Peyer's patch (tissue), 4 donors: Measurements from ENCODE around the gene SLC20A1.

Experiments used
- POLR2A ChIP-seq, 2 donors: fragments of 450-650 bp; IDR thresholded peaks; one replicate each; pipeline ENCODE4 v1.5.1; 2017; ENCODE audit warnings: antibody characterized with exemption in 2 of 2, mild to moderate bottlenecking in 2 of 2, moderate library complexity in 2 of 2
- TF ChIP-seq, protein P1 (sequence below), 6 experiments: fragments of 450-650 bp in 4 of 6; fragments of 200-600 bp in 2 of 6; sonication (generic) in 1 of 6; IDR thresholded peaks; one replicate each; pipeline ENCODE4 v1.5.1; 2017 to 2019; ENCODE audit warnings: antibody characterized with exemption in 6 of 6, mild to moderate bottlenecking in 3 of 6, moderate library complexity in 1 of 6

DNA sequence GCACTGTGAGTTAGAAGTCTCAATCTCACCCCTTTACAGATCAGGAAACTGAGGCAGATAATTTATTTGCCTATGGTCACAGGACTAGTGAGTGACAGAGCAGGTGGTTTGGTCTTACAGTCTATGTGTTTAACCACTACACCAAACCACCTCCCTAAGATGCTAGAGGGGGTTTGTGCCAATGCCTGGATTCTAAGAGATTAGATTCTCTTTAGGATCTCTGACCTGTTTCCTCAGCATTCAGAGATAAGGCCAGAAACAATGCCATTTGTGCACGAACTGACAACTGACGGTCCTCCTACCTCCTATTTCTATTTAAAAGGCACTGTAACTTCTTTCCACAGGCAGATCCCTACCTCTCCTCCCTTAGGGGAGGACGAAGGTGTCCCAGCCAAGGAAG lies 2.3 kb upstream of the SLC20A1 start:
- TF ChIP-seq, protein P1, sequence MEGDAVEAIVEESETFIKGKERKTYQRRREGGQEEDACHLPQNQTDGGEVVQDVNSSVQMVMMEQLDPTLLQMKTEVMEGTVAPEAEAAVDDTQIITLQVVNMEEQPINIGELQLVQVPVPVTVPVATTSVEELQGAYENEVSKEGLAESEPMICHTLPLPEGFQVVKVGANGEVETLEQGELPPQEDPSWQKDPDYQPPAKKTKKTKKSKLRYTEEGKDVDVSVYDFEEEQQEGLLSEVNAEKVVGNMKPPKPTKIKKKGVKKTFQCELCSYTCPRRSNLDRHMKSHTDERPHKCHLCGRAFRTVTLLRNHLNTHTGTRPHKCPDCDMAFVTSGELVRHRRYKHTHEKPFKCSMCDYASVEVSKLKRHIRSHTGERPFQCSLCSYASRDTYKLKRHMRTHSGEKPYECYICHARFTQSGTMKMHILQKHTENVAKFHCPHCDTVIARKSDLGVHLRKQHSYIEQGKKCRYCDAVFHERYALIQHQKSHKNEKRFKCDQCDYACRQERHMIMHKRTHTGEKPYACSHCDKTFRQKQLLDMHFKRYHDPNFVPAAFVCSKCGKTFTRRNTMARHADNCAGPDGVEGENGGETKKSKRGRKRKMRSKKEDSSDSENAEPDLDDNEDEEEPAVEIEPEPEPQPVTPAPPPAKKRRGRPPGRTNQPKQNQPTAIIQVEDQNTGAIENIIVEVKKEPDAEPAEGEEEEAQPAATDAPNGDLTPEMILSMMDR (IDR thresholded peaks at IDR 0.05) = no peak
- TF ChIP-seq POLR2A (IDR thresholded peaks at IDR 0.05) = no peak
